ENCODE measurements around the gene C2CD4B. TPM values are rescaled to one million over a fixed set of nuclear protein-coding genes. Genes with fewer than 3 reads are reported as not detected.
A peak's percentile ranks its signal among the peaks of the same experiment; 100 is the strongest.

Gene C2CD4B
- total RNA-seq: under 1 TPM; 0.15 to 0.95 (median 0.43) TPM

- 26 to 39% methylated on average over 9 to 15 of the region's 34 CpGs for WGBS, 2 donors
- peaks cover 5 to 21% (median 12%) of the 10 kb centered on the region in 3 donors for H3K4me1 ChIP-seq
- intact Hi-C loops (cut with DNase I): no loop called here
- peaks cover 0 to 88% (median 0%) of the 10 kb centered on the region in 4 donors for H3K27me3 ChIP-seq
- peak within 1 kb of the TSS; percentile 39 to 64 (median 47) for H3K4me3 ChIP-seq
- no peaks in the 10 kb centered on the region for H3K36me3 ChIP-seq
- peak in 1 of 6 experiments; percentile 16 for TF ChIP-seq CTCF (IDR thresholded peaks at IDR 0.05)
- peak in 2 of 4 donors; percentile 60 to 76 for TF ChIP-seq POLR2A (IDR thresholded peaks at IDR 0.05)
- H3K27ac ChIP-seq: peak within 1 kb of the TSS; percentile 4 to 80 (median 52)
- no peak for DNase-seq
- no peaks in the 10 kb centered on the region for H3K9me3 ChIP-seq
Measured at GRCh38 chr15:62165104-62165792, at the start of gene C2CD4B. TSS of gene C2CD4B (minus strand) at chr15:62165285. CDS start at chr15:62164984, 301 bp downstream.

GRCh38 chr15:62212741-62213140 is 47.7 kb upstream of the C2CD4B start:
- no peak overlapping the region for H3K4me3 ChIP-seq
- TF ChIP-seq CTCF (IDR thresholded peaks at IDR 0.05) (no peak), POLR2A (IDR thresholded peaks at IDR 0.05) (no peak)
- H3K27me3 ChIP-seq: no peaks in the 10 kb centered on the region
- peaks cover 0 to 25% (median 11%) of the 10 kb centered on the region in 3 donors for H3K9me3 ChIP-seq
- intact Hi-C loops (cut with DNase I): no loop called here
- no peak for DNase-seq
- H3K27ac ChIP-seq: no peak overlapping the region
- no peaks in the 10 kb centered on the region for H3K36me3 ChIP-seq
- WGBS, 2 donors: 84 to 89% methylated on average over 4 of the region's 4 CpGs
- peaks cover 0 to 25% (median 3%) of the 10 kb centered on the region in 3 donors for H3K4me1 ChIP-seq

- no peak overlapping the region for H3K4me3 ChIP-seq
- H3K27ac ChIP-seq: no peak overlapping the region
- no peak for DNase-seq
- WGBS, 2 donors: 81 to 93% methylated on average over 2 of the region's 2 CpGs
- no peaks in the 10 kb centered on the region for H3K36me3 ChIP-seq
- peaks cover 0 to 11% (median 6%) of the 10 kb centered on the region in 3 donors for H3K9me3 ChIP-seq
- no peak for TF ChIP-seq CTCF (IDR thresholded peaks at IDR 0.05)
- no peak for TF ChIP-seq POLR2A (IDR thresholded peaks at IDR 0.05)
- H3K4me1 ChIP-seq: peaks cover 0 to 30% (median 3%) of the 10 kb centered on the region in 3 donors
- intact Hi-C loops (cut with DNase I): no loop called here
- no peaks in the 10 kb centered on the region for H3K27me3 ChIP-seq
Measured at GRCh38 chr15:62211348-62211747, 46.3 kb upstream of the C2CD4B start.

- WGBS, 2 donors: 38 to 53% methylated on average over 5 of the region's 5 CpGs
- Histone ChIP-seq H3K27ac (peak overlapping the region; percentile 50 to 90 (median 75)), H3K4me3 (peak overlapping the region in 1 of 4 donors; percentile 29), H3K27me3 (no peaks in the 10 kb centered on the region), H3K9me3 (no peaks in the 10 kb centered on the region), H3K4me1 (peaks cover 0 to 32% (median 3%) of the 10 kb centered on the region in 3 donors), H3K36me3 (no peaks in the 10 kb centered on the region)
- DNase-seq: no peak
- intact Hi-C loops (cut with DNase I): no loop called here
- TF ChIP-seq POLR2A (IDR thresholded peaks at IDR 0.05) (no peak), CTCF (IDR thresholded peaks at IDR 0.05) (no peak)
Measured at GRCh38 chr15:62209821-62210220, 44.7 kb upstream of the C2CD4B start.

DNA sequence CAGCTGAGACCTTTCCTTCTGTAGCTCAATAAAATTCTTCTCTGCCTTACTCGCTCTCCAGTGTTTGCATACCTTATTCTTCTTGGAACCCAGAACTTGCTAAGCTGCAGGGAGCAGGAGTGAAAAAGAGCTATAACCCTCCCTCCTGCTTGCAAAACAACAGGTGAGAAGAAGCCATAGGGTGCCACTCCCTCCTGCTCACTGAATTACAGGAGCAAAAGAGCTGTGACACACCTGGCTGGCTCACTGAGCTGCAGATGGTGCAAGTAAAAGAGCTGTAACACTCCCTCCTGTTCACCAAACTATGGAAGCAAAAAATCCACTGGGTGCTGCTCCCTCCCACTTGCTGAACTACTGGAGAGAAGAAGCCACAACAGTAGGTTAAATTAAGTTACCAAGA is 44.2 kb upstream of the C2CD4B start:
- TF ChIP-seq POLR2A (IDR thresholded peaks at IDR 0.05) (no peak), CTCF (IDR thresholded peaks at IDR 0.05) (no peak)
- 43 to 67% methylated on average over 1 of the region's 1 CpG for WGBS, 2 donors
- Histone ChIP-seq H3K9me3 (no peaks in the 10 kb centered on the region), H3K27ac (peak overlapping the region; percentile 50 to 90 (median 75)), H3K27me3 (no peaks in the 10 kb centered on the region), H3K4me1 (peaks cover 0 to 32% (median 3%) of the 10 kb centered on the region in 3 donors), H3K36me3 (no peaks in the 10 kb centered on the region), H3K4me3 (peak overlapping the region in 1 of 4 donors; percentile 29)
- intact Hi-C loops (cut with DNase I): no loop called here
- no peak for DNase-seq
